Fibroblast of lung (primary cell): ENCODE measurements around the gene ERBB4. TPM values are rescaled to one million over a fixed set of nuclear protein-coding genes. Genes with fewer than 3 reads are reported as not detected.
A peak's percentile ranks its signal among the peaks of the same experiment; 100 is the strongest.

Experiments used
- DNase-seq, 2 donors: peaks; one replicate each; pipeline versions ENCODE4 v3.0.0 to v3.0.0-alpha.2; 2010; ENCODE audit warnings: low read depth in 2 of 2
- H2AFZ ChIP-seq: 2 replicates; pipeline ENCODE4 v1.5.1; 2012; ENCODE audit warnings: low read length, control low read depth, inconsistent platforms
- H3K27ac ChIP-seq: 2 replicates; pipeline ENCODE4 v1.5.1; 2011; ENCODE audit warnings: low read length, control low read depth; ENCODE audit not compliant: insufficient read depth
- H3K27me3 ChIP-seq: 2 replicates; pipeline ENCODE4 v1.5.1; 2011; ENCODE audit warnings: mild to moderate bottlenecking, low read length; ENCODE audit not compliant: control insufficient read depth, insufficient read depth
- H3K36me3 ChIP-seq: 2 replicates; pipeline ENCODE4 v1.5.1; 2011; ENCODE audit warnings: low read length; ENCODE audit not compliant: control insufficient read depth, insufficient read depth
- H3K4me1 ChIP-seq: 2 replicates; pipeline ENCODE4 v1.5.1; 2011; ENCODE audit warnings: low read length; ENCODE audit not compliant: control insufficient read depth, insufficient read depth; ENCODE audit errors: extremely low read depth
- H3K4me2 ChIP-seq: 2 replicates; pipeline ENCODE4 v1.5.1; 2011; ENCODE audit warnings: low read length, control low read depth; ENCODE audit not compliant: insufficient read depth; ENCODE audit errors: extremely low read depth
- H3K4me3 ChIP-seq, 4 experiments: fragments of 200-600 bp in 1 of 4; sonication (generic) in 1 of 4; replicated peaks in 1 of 4; 2 replicates each; pipeline ENCODE4 v1.5.1; 2011 to 2016; ENCODE audit warnings: low read length in 4 of 4, low read depth in 3 of 4, mild to moderate bottlenecking in 3 of 4, control low read depth in 2 of 4, inconsistent platforms in 1 of 4, mixed read lengths in 1 of 4; ENCODE audit not compliant: insufficient read depth in 1 of 4; ENCODE audit errors: control extremely low read depth in 1 of 4
- H3K79me2 ChIP-seq: 2 replicates; pipeline ENCODE4 v1.5.1; 2012; ENCODE audit warnings: mild to moderate bottlenecking, low read length, inconsistent platforms; ENCODE audit not compliant: control insufficient read depth, insufficient read depth
- H3K9ac ChIP-seq: 2 replicates; pipeline ENCODE4 v1.5.1; 2011; ENCODE audit warnings: mild to moderate bottlenecking, low read length, control low read depth; ENCODE audit not compliant: insufficient read depth
- H3K9me3 ChIP-seq: 2 replicates; pipeline ENCODE4 v1.5.1; 2012; ENCODE audit warnings: low read depth, low read length; ENCODE audit not compliant: control insufficient read depth, insufficient read depth
- H4K20me1 ChIP-seq: 2 replicates; pipeline ENCODE4 v1.5.1; 2011; ENCODE audit warnings: low read length; ENCODE audit not compliant: control insufficient read depth, insufficient read depth; ENCODE audit errors: extremely low read depth
- EZH2 ChIP-seq: IDR thresholded peaks from 2 replicates; pipeline ENCODE4 v1.5.1; 2012; ENCODE audit warnings: low read length, control low read depth, mild to moderate bottlenecking; ENCODE audit errors: missing control alignments
- polyA plus RNA-seq, 2 donors: library from polyadenylated mRNA; depleted of rRNA in 1 of 2; stranded (reverse) in 1 of 2; unstranded in 1 of 2; fragments of >200 nt; gene quantifications; 2 replicates each; pipeline ENCODE4 v1.2.1, GENCODE V29; 2011 to 2012; ENCODE audit warnings: missing spikeins in 1 of 2
- total RNA-seq: library from RNA; depleted of rRNA; stranded (reverse); fragments of >200 nt; gene quantifications from 2 replicates; pipeline ENCODE4 v1.2.1, GENCODE V29; 2014
- TF ChIP-seq, protein P1 (sequence below), 2 donors: IDR thresholded peaks in 1 of 2; conservative IDR thresholded peaks in 1 of 2; 1 replicate in 1 of 2; 2 replicates in 1 of 2; pipeline ENCODE4 v1.5.1; 2011 to 2012; ENCODE audit warnings: low read length in 2 of 2, control low read depth in 1 of 2, inconsistent platforms in 1 of 2, low read depth in 1 of 2, mild to moderate bottlenecking in 1 of 2

ERBB4 gene
- total and polyA plus RNA-seq, 2 donors (not counting 1 experiment from before 2014, with no cell fraction given), result 0.08 to 0.17 TPM

DNA sequence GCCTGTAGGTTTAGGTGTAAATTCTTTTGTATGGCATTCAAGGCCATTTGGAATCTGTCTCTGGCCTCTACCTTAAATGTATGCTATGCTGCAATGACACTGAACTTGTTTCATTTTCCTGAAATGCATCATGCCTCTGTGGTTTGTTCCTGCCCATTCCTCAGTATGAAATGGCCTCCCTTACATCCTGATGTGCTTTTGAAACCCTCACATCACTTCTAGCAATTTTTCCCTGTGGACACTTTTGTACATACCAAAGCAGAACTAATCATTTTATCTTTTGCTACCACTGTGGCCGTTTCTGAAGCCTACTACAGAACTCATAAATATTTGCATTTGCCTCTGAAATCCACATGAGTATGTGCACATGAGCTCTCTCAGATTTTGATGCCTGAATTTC, 557.2 kb downstream of the ERBB4 start:
- H3K27me3 ChIP-seq, result no peaks in the 10 kb centered on the region
- no peak overlapping the region for H3K27ac ChIP-seq
- H3K4me1 ChIP-seq, result no peaks in the 10 kb centered on the region
- H3K4me3 ChIP-seq, result no peak overlapping the region
- H3K9ac ChIP-seq, result no peak overlapping the region
- H2AFZ ChIP-seq, result no peak overlapping the region
- H3K36me3 ChIP-seq, result no peaks in the 10 kb centered on the region
- TF ChIP-seq, protein P1, sequence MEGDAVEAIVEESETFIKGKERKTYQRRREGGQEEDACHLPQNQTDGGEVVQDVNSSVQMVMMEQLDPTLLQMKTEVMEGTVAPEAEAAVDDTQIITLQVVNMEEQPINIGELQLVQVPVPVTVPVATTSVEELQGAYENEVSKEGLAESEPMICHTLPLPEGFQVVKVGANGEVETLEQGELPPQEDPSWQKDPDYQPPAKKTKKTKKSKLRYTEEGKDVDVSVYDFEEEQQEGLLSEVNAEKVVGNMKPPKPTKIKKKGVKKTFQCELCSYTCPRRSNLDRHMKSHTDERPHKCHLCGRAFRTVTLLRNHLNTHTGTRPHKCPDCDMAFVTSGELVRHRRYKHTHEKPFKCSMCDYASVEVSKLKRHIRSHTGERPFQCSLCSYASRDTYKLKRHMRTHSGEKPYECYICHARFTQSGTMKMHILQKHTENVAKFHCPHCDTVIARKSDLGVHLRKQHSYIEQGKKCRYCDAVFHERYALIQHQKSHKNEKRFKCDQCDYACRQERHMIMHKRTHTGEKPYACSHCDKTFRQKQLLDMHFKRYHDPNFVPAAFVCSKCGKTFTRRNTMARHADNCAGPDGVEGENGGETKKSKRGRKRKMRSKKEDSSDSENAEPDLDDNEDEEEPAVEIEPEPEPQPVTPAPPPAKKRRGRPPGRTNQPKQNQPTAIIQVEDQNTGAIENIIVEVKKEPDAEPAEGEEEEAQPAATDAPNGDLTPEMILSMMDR (conservative IDR thresholded peaks at IDR 0.05 in 1 of 2, IDR thresholded peaks at IDR 0.05 in 1 of 2; ENCODE audit: low read depth in 1 of 2, low read length in 2 of 2), result no peak
- TF ChIP-seq EZH2, result no peak
- no peaks in the 10 kb centered on the region for H3K79me2 ChIP-seq
- H3K4me2 ChIP-seq, result no peak overlapping the region
- DNase-seq, result peak in 1 of 2 donors; percentile 8
- no peaks in the 10 kb centered on the region for H3K9me3 ChIP-seq
- no peaks in the 10 kb centered on the region for H4K20me1 ChIP-seq

DNA sequence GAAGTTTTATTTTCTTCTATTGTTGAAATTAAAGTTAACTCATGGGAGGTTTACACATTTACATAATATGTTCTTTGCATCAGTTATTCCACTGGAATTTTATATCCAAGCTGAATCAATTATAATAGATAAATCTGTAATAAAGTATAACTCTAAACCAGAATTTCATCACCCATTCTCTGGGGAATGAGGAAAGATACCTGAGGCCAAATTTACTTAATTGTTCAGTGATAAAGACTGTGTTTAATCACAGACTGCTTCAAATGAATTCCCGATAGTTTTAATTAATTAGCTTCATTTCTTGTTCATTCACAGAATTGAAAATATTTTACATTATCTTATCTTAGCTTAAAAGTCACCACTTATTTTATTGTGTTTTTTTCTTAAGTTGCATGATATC, 562.5 kb downstream of the ERBB4 start:
- Histone ChIP-seq H3K9ac (no peak overlapping the region), H3K36me3 (no peaks in the 10 kb centered on the region), H3K9me3 (no peaks in the 10 kb centered on the region), H3K27ac (no peak overlapping the region), H4K20me1 (no peaks in the 10 kb centered on the region), H3K4me3 (no peak overlapping the region), H3K4me2 (no peak overlapping the region), H3K79me2 (no peaks in the 10 kb centered on the region), H3K4me1 (no peaks in the 10 kb centered on the region), H2AFZ (no peak overlapping the region), H3K27me3 (no peaks in the 10 kb centered on the region)
- no peak for DNase-seq
- TF ChIP-seq, protein P1 (conservative IDR thresholded peaks at IDR 0.05 in 1 of 2, IDR thresholded peaks at IDR 0.05 in 1 of 2; ENCODE audit: low read depth in 1 of 2, low read length in 2 of 2), result no peak
- TF ChIP-seq EZH2, result no peak

DNA sequence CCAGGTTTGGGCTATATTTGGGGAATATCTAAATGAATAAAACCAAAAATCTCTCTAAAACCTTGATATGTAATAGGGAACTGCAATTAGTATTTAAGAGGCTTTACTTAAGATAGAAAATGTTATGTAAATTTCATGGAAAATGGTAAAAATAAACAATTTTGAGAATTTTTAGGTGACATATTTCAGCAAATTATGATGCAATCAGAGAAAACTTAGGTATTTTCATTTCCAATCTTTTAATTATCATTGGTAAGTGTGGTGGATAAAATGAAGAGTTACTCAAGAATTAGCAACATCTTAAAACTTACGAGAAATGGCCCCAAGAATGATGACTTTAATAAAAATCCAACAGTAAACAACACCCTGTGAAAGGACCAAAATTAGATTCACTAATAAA, 571.4 kb downstream of the ERBB4 start:
- H2AFZ ChIP-seq, result no peak overlapping the region
- no peak overlapping the region for H3K4me2 ChIP-seq
- no peak for TF ChIP-seq EZH2
- no peaks in the 10 kb centered on the region for H3K36me3 ChIP-seq
- no peak for DNase-seq
- no peak overlapping the region for H3K9ac ChIP-seq
- H3K4me3 ChIP-seq, result no peak overlapping the region
- no peaks in the 10 kb centered on the region for H3K27me3 ChIP-seq
- H3K4me1 ChIP-seq, result no peaks in the 10 kb centered on the region
- no peaks in the 10 kb centered on the region for H3K79me2 ChIP-seq
- H3K27ac ChIP-seq, result no peak overlapping the region
- no peaks in the 10 kb centered on the region for H3K9me3 ChIP-seq
- no peaks in the 10 kb centered on the region for H4K20me1 ChIP-seq
